MM.1S (cell line): ENCODE data around the gene HOXC11.

Experiments used
- DNase-seq: peaks from one replicate; pipeline ENCODE4 v3.0.0-alpha.2; 2015
- H2AFZ ChIP-seq: fragments of 300-600 bp; sonication (generic); 2 replicates; pipeline ENCODE4 v1.6.0; 2016; ENCODE audit warnings: antibody characterized with exemption, low read length
- H3F3A ChIP-seq: fragments of 300-600 bp; sonication (generic); 2 replicates; pipeline ENCODE4 v1.6.1; 2016; ENCODE audit warnings: mild to moderate bottlenecking, antibody characterized with exemption, low read length, moderate library complexity, mixed read lengths; ENCODE audit not compliant: insufficient read depth
- H3K27ac ChIP-seq: fragments of 300-600 bp; sonication (generic); 2 replicates; pipeline ENCODE4 v1.5.1; 2016; ENCODE audit warnings: mild to moderate bottlenecking, low read length
- H3K27me3 ChIP-seq: fragments of 300-600 bp; sonication (generic); replicated peaks from 2 replicates; pipeline ENCODE4 v1.6.0; 2016; ENCODE audit warnings: low read length; ENCODE audit not compliant: insufficient read depth
- H3K36me3 ChIP-seq: fragments of 300-600 bp; sonication (generic); replicated peaks from 2 replicates; pipeline ENCODE4 v1.6.1; 2016; ENCODE audit warnings: mild to moderate bottlenecking, low read length, mixed read lengths; ENCODE audit not compliant: insufficient read depth
- H3K4me1 ChIP-seq: fragments of 300-600 bp; sonication (generic); 2 replicates; pipeline ENCODE4 v1.6.1; 2016; ENCODE audit warnings: low read length, mixed read lengths
- H3K4me2 ChIP-seq: fragments of 300-600 bp; sonication (generic); 2 replicates; pipeline ENCODE4 v1.6.0; 2016; ENCODE audit warnings: low read depth, low read length
- H3K4me3 ChIP-seq: fragments of 300-600 bp; sonication (generic); 2 replicates; pipeline ENCODE4 v1.5.1; 2016; ENCODE audit warnings: low read length, mixed read lengths
- H3K79me2 ChIP-seq: fragments of 300-600 bp; sonication (generic); 2 replicates; pipeline ENCODE4 v1.6.1; 2016; ENCODE audit warnings: mixed run types, low read length, mixed read lengths
- H3K9ac ChIP-seq: fragments of 300-600 bp; sonication (generic); 2 replicates; pipeline ENCODE4 v1.6.1; 2016; ENCODE audit warnings: low read length, mixed read lengths
- H3K9me2 ChIP-seq: fragments of 300-600 bp; sonication (generic); replicated peaks from 2 replicates; pipeline ENCODE4 v1.6.1; 2016; ENCODE audit warnings: mild to moderate bottlenecking, low read length, mixed read lengths; ENCODE audit not compliant: insufficient read depth
- H3K9me3 ChIP-seq: fragments of 300-600 bp; sonication (generic); replicated peaks from 2 replicates; pipeline ENCODE4 v1.6.1; 2016; ENCODE audit warnings: mild to moderate bottlenecking, low read length, mixed read lengths; ENCODE audit not compliant: insufficient read depth
- H4K20me1 ChIP-seq: fragments of 300-600 bp; sonication (generic); 2 replicates; pipeline ENCODE4 v1.6.1; 2016; ENCODE audit warnings: mild to moderate bottlenecking, low read length, moderate library complexity, mixed read lengths; ENCODE audit not compliant: insufficient read depth
- EZH2 ChIP-seq: fragments of 300-600 bp; sonication (generic); optimal IDR thresholded peaks from 2 replicates; pipeline ENCODE3; 2017; ENCODE audit warnings: low read depth, mild to moderate bottlenecking, antibody characterized with exemption, low read length, mixed read lengths
- EZH2phosphoT487 ChIP-seq: fragments of 300-600 bp; sonication (generic); IDR thresholded peaks from 2 replicates; pipeline ENCODE4 v1.6.1; 2018; ENCODE audit warnings: antibody characterized with exemption, low read length
- TF ChIP-seq, protein P1 (sequence below): fragments of 300-600 bp; sonication (generic); IDR thresholded peaks from 2 replicates; pipeline ENCODE4 v1.5.1; 2016; ENCODE audit warnings: antibody characterized with exemption, low read length, mixed read lengths

HOXC11 gene

DNA sequence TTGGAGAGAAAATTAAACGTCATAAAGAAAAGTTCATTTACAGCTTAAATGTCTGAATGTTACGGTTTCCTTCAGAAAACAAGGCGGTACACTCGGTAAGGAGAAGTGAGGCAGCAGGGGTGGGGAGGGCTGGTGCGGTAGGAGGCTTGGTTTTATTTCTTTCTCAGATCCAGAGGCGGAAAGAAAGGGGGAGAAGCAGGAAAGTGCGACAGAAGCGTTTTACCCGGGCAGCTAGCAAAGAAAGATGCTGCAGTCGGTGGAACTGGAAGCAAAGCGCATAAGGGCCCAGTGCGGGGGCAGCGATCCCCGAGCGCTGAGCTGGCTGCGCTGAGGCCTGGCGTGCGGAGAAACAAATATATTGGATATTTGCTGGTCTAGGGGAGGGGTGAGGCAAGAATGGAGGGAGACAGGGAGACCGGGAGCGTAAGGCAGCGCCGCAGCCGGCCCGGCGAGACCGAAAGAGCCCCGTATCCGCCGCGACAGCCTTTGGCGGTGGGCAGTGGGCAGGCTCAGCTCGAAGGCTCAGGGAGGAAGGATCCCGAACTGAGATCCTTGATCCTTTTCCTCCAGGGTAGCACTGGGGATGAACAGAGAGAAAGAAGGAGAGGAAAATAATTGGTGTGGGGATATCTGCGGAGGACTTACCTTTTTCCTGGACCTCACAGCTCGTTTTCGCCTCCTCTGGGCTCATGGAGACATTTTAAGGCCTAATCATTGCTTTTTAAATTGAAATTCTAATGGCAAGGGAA is 6.4 kb upstream of the HOXC11 start:
- no peaks in the 10 kb centered on the region for H3K9me3 ChIP-seq
- H3K9me2 ChIP-seq = no peaks in the 10 kb centered on the region
- H3K36me3 ChIP-seq = no peaks in the 10 kb centered on the region
- no peaks in the 10 kb centered on the region for H3K79me2 ChIP-seq
- no peak overlapping the region for H3K9ac ChIP-seq
- no peak overlapping the region for H3K4me3 ChIP-seq
- TF ChIP-seq EZH2 (no peak), EZH2phosphoT487 (no peak)
- TF ChIP-seq, protein P1, sequence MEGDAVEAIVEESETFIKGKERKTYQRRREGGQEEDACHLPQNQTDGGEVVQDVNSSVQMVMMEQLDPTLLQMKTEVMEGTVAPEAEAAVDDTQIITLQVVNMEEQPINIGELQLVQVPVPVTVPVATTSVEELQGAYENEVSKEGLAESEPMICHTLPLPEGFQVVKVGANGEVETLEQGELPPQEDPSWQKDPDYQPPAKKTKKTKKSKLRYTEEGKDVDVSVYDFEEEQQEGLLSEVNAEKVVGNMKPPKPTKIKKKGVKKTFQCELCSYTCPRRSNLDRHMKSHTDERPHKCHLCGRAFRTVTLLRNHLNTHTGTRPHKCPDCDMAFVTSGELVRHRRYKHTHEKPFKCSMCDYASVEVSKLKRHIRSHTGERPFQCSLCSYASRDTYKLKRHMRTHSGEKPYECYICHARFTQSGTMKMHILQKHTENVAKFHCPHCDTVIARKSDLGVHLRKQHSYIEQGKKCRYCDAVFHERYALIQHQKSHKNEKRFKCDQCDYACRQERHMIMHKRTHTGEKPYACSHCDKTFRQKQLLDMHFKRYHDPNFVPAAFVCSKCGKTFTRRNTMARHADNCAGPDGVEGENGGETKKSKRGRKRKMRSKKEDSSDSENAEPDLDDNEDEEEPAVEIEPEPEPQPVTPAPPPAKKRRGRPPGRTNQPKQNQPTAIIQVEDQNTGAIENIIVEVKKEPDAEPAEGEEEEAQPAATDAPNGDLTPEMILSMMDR = no peak
- H3F3A ChIP-seq = no peaks in the 10 kb centered on the region
- H3K4me2 ChIP-seq = no peak overlapping the region
- H3K27ac ChIP-seq = no peak overlapping the region
- no peaks in the 10 kb centered on the region for H4K20me1 ChIP-seq
- peaks cover 100% of the 10 kb centered on the region for H3K27me3 ChIP-seq
- H3K4me1 ChIP-seq = no peaks in the 10 kb centered on the region
- no peak for DNase-seq
- H2AFZ ChIP-seq = no peak overlapping the region

DNA sequence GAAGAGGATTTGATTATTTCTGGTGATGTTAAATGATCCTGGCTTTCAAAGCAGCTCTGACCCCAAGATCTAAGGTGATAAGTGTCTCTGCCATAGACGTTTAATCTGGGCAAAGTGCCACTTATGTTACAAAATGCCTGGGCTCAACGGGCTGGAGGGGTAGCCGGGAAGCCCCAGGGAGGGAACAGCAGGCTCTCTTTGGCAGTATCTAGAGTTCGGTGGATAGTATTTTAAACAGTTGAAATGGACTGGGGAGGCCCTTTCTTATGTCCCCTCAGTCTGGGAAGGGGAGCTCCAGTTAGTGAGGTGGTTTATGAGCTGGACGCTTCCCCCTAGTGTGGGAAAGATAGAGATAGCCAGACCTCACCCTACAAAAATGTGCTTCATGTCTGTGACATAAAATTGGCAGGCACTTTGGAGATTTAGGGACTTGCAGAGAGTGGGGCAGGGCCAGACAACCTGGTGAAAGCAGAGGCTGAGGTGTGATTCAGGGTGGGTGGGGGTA is 5.5 kb upstream of the HOXC11 start:
- TF ChIP-seq EZH2phosphoT487 (no peak), EZH2 (no peak)
- TF ChIP-seq, protein P1 = no peak
- Histone ChIP-seq H3K9me2 (no peaks in the 10 kb centered on the region), H3F3A (no peaks in the 10 kb centered on the region), H3K79me2 (no peaks in the 10 kb centered on the region), H3K4me1 (no peaks in the 10 kb centered on the region), H3K4me3 (no peak overlapping the region), H3K27ac (no peak overlapping the region), H3K9ac (no peak overlapping the region), H3K9me3 (no peaks in the 10 kb centered on the region), H3K36me3 (no peaks in the 10 kb centered on the region), H4K20me1 (no peaks in the 10 kb centered on the region), H3K27me3 (peaks cover 100% of the 10 kb centered on the region), H2AFZ (no peak overlapping the region), H3K4me2 (no peak overlapping the region)
- no peak for DNase-seq

DNA sequence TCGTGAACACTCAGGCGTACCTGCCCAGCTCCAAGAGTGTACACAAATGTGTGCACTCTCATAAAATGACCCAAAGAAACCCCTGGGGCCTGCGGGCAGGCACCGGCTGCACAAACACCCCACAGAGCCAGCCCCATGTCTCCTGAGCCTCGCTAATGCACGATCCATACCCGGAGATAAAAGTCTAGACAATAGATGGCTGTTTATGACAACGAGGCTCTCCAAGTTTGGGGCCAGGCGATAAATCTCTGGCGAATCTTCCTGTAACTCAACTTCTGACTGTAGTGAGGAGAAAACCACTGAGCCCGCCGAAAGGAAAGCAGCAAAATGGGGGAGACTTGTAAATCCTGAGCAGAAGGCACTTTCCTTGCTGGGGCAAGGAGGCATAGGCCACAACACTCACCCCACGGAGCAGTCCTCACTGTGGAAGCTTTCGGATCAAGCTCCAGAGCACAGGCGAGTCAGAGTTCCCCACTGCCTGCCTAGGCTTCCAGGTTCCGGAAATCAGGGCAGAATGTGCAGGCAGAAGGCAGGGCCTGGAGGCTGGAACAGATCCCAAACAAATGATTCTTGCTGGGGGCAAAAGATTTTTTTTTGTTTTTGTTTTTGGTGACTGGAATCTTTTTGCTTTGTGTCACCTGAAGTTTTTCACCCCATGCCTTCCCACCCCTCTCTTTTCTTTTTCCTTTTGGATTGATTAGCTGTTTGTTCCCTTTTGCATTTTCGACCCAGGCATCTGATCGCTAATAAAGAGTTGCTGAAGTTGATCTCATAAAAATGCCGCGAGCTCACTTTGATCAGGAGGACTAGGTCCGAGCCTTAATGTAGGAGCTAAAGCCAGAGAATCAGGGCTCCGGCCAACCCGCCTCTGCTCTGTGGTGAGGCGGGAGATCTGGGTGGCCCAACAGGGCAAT is 4.5 kb upstream of the HOXC11 start:
- Histone ChIP-seq H2AFZ (no peak overlapping the region), H3K4me3 (no peak overlapping the region), H3K9me3 (no peaks in the 10 kb centered on the region), H3K27ac (no peak overlapping the region), H3K4me2 (no peak overlapping the region), H3F3A (no peaks in the 10 kb centered on the region), H3K36me3 (no peaks in the 10 kb centered on the region), H3K9ac (no peak overlapping the region), H4K20me1 (no peaks in the 10 kb centered on the region), H3K27me3 (peaks cover 100% of the 10 kb centered on the region), H3K79me2 (no peaks in the 10 kb centered on the region), H3K4me1 (no peaks in the 10 kb centered on the region), H3K9me2 (no peaks in the 10 kb centered on the region)
- TF ChIP-seq, protein P1 = no peak
- TF ChIP-seq EZH2phosphoT487 (no peak), EZH2 (no peak)
- DNase-seq = no peak
